CD14-positive monocyte (primary cell): ENCODE results near the gene CDC25A. TPM values are rescaled to one million over a fixed set of nuclear protein-coding genes. Genes with fewer than 3 reads are reported as not detected.

Source experiments
- DNase-seq, 3 donors: peaks; one replicate each; pipeline ENCODE4 v3.0.0-alpha.2; 2011 to 2022
- H2AFZ ChIP-seq: 2 replicates; pipeline ENCODE4 v1.6.0; 2012; ENCODE audit warnings: mild to moderate bottlenecking, low read depth, low read length, inconsistent platforms; ENCODE audit not compliant: insufficient read depth, poor library complexity, severe bottlenecking
- H3K27ac ChIP-seq, 2 donors: 1 replicate in 1 of 2; 2 replicates in 1 of 2; pipeline ENCODE4 v1.5.1; 2012 to 2013; ENCODE audit warnings: low read length in 2 of 2, control low read depth in 1 of 2, inconsistent platforms in 1 of 2, low read depth in 1 of 2, mild to moderate bottlenecking in 1 of 2
- H3K27me3 ChIP-seq, 2 donors: one replicate each; pipeline versions ENCODE4 v1.6.0 to v1.6.1; 2011 to 2013; ENCODE audit warnings: low read length in 2 of 2; ENCODE audit not compliant: control insufficient read depth in 2 of 2, insufficient read depth in 2 of 2
- H3K36me3 ChIP-seq, 2 donors: replicated peaks in 1 of 2; 1 replicate in 1 of 2; 2 replicates in 1 of 2; pipeline versions ENCODE4 v1.5.1 to v1.6.1; 2012 to 2013; ENCODE audit warnings: low read length in 2 of 2, control low read depth in 1 of 2, inconsistent platforms in 1 of 2, mild to moderate bottlenecking in 1 of 2; ENCODE audit not compliant: insufficient read depth in 2 of 2, control insufficient read depth in 1 of 2
- H3K4me1 ChIP-seq, 2 donors: 1 replicate in 1 of 2; 2 replicates in 1 of 2; pipeline versions ENCODE4 v1.5.1 to v1.6.1; 2012 to 2013; ENCODE audit warnings: low read length in 2 of 2, control low read depth in 1 of 2, inconsistent platforms in 1 of 2, mild to moderate bottlenecking in 1 of 2, moderate library complexity in 1 of 2; ENCODE audit not compliant: insufficient read depth in 2 of 2, control insufficient read depth in 1 of 2
- H3K4me2 ChIP-seq: replicated peaks from 2 replicates; pipeline ENCODE3; 2012; ENCODE audit warnings: low read length, moderate library complexity, mild to moderate bottlenecking; ENCODE audit not compliant: poor library complexity, severe bottlenecking; ENCODE audit errors: extremely low read depth
- H3K4me3 ChIP-seq, 3 experiments: fragments of 200-600 bp in 1 of 3; sonication (generic) in 1 of 3; replicated peaks in 1 of 3; 1 replicate in 2 of 3; 2 replicates in 1 of 3; pipeline ENCODE4 v1.5.1; 2011 to 2013; ENCODE audit warnings: low read length in 3 of 3, mild to moderate bottlenecking in 3 of 3, control low read depth in 2 of 3, low read depth in 2 of 3, inconsistent platforms in 1 of 3, moderate library complexity in 1 of 3
- H3K79me2 ChIP-seq: 2 replicates; pipeline ENCODE4 v1.6.0; 2012; ENCODE audit warnings: mild to moderate bottlenecking, control low read depth, inconsistent platforms, low read length, moderate library complexity; ENCODE audit not compliant: insufficient read depth
- H3K9ac ChIP-seq: 2 replicates; pipeline ENCODE4 v1.6.0; 2017; ENCODE audit warnings: low read length, mild to moderate bottlenecking; ENCODE audit not compliant: insufficient read depth, poor library complexity, severe bottlenecking
- H3K9me3 ChIP-seq, 2 donors: replicated peaks in 1 of 2; 1 replicate in 1 of 2; 2 replicates in 1 of 2; pipeline versions ENCODE4 v1.5.1 to v1.6.1; 2012 to 2013; ENCODE audit warnings: low read length in 2 of 2, control low read depth in 1 of 2; ENCODE audit not compliant: control insufficient read depth in 1 of 2, insufficient read depth in 1 of 2
- H4K20me1 ChIP-seq: 2 replicates; pipeline ENCODE4 v1.6.0; 2012; ENCODE audit warnings: mild to moderate bottlenecking, low read length, control low read depth, moderate library complexity; ENCODE audit not compliant: insufficient read depth
- H3K27ac Mint-ChIP-seq, 7 donors: one replicate each; pipeline ENCODE4 v1.8.0; 2020; ENCODE audit warnings: mild to moderate bottlenecking in 7 of 7, mixed read lengths in 7 of 7, moderate library complexity in 6 of 7, inconsistent platforms in 2 of 7
- H3K27me3 Mint-ChIP-seq, 3 donors: one replicate each; pipeline ENCODE4 v1.8.0; 2021 to 2022; ENCODE audit warnings: low read depth in 3 of 3, mild to moderate bottlenecking in 3 of 3, mixed read lengths in 3 of 3, moderate library complexity in 3 of 3, inconsistent platforms in 1 of 3
- H3K36me3 Mint-ChIP-seq, 2 donors: one replicate each; pipeline ENCODE4 v1.8.0; 2020; ENCODE audit warnings: mixed read lengths in 2 of 2, inconsistent platforms in 1 of 2, mild to moderate bottlenecking in 1 of 2
- H3K4me1 Mint-ChIP-seq: one replicate; pipeline ENCODE4 v1.8.0; 2020; ENCODE audit warnings: mild to moderate bottlenecking, mixed read lengths
- H3K4me3 Mint-ChIP-seq, 2 donors: one replicate each; pipeline ENCODE4 v1.8.0; 2020; ENCODE audit warnings: mild to moderate bottlenecking in 2 of 2, mixed read lengths in 2 of 2, moderate library complexity in 1 of 2
- H3K9me3 Mint-ChIP-seq, 7 donors: one replicate each; pipeline ENCODE4 v1.8.0; 2020 to 2022; ENCODE audit warnings: mixed read lengths in 7 of 7, mild to moderate bottlenecking in 6 of 7, moderate library complexity in 6 of 7, inconsistent platforms in 2 of 7
- WGBS: methylation state at CpG from one replicate; pipeline ENCODE4 v1.1.5; 2013; ENCODE audit warnings: missing lambda C conversion rate; ENCODE audit not compliant: insufficient coverage; 5-methylcytosine and 5-hydroxymethylcytosine counted together
- intact Hi-C, 2 donors: fragments of 100-400 bp; cut with micrococcal nuclease; formaldehyde crosslinking; loops; one replicate each; pipeline versions ENCODE4 v1.15.0 to v1.15.1; 2023
- polyA plus RNA-seq, 3 donors: library from polyadenylated mRNA; depleted of rRNA in 1 of 3; unstranded in 2 of 3; stranded (reverse) in 1 of 3; fragments of 300-500 nt in 2 of 3; fragments of >200 nt in 1 of 3; fragmentation: Illumina TruSeq in 2 of 3; gene quantifications; 1 replicate in 2 of 3; 2 replicates in 1 of 3; pipeline ENCODE4 v1.2.3, GENCODE V29; 2012 to 2021
- TF ChIP-seq, protein P1 (sequence below): fragments of 200-600 bp; IDR thresholded peaks from one replicate; pipeline ENCODE4 v1.8.0; 2022; ENCODE audit warnings: antibody characterized with exemption, mild to moderate bottlenecking

CDC25A gene
- polyA plus RNA-seq, 3 donors = 0.07 to 0.39 TPM; not detected in 1

DNA sequence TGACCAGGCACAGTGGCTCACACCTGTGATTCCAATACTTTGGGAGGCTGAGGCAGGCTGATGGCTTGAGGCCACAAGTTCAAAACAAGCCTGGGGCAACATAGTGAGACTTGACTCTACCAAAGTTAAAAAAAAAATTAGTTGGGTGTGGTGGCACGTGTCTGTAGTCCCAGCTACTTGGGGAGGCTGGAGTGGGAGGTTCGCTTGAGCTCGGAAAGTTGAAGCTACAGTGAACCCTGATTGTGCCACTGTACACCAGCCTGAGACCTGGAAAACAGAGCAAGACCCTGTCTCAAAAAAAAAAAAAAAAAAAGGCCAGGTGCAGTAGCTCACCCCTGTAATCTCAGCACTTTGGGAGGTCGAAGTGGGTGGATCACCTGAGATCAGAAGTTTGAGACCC lies 3.1 kb downstream of the CDC25A start:
- no peak overlapping the region for H2AFZ ChIP-seq
- H3K4me1 Mint-ChIP-seq = peaks cover 15% of the 10 kb centered on the region
- peaks cover 23 to 45% of the 10 kb centered on the region in 2 donors for H3K36me3 ChIP-seq

DNA sequence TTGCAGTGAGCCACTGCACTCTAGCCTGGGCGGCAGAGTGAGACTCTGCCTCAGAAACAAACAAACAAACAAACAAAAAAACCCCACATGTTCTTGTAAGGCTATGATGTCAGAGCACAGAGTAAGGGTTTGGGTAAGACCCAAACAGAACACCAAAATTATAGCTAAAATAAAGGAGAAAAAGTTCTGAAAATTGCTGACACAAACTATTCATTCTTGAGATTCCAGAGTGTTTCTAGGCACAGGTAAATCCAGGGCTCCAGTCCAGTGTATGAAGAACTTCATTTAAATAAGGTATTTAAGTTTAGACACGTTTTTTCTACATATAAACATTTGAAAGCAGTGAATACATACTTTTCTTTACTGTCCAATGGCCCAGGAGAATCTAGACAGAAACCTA lies 3.9 kb downstream of the CDC25A start:
- TF ChIP-seq, protein P1, sequence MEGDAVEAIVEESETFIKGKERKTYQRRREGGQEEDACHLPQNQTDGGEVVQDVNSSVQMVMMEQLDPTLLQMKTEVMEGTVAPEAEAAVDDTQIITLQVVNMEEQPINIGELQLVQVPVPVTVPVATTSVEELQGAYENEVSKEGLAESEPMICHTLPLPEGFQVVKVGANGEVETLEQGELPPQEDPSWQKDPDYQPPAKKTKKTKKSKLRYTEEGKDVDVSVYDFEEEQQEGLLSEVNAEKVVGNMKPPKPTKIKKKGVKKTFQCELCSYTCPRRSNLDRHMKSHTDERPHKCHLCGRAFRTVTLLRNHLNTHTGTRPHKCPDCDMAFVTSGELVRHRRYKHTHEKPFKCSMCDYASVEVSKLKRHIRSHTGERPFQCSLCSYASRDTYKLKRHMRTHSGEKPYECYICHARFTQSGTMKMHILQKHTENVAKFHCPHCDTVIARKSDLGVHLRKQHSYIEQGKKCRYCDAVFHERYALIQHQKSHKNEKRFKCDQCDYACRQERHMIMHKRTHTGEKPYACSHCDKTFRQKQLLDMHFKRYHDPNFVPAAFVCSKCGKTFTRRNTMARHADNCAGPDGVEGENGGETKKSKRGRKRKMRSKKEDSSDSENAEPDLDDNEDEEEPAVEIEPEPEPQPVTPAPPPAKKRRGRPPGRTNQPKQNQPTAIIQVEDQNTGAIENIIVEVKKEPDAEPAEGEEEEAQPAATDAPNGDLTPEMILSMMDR = no peak
- H4K20me1 ChIP-seq = no peaks in the 10 kb centered on the region
- no CpG with 5 or more reads among the region's 2 CpGs for WGBS
- intact Hi-C loops = loop anchor here in 1 of 2 donors (10.0 kb wide), 1 partner anchor 261 kb away; the partner anchor contains the start of genes ATRIP, CCDC51 and TMA7
- H3K27ac ChIP-seq = no peak overlapping the region
- no peak overlapping the region for H2AFZ ChIP-seq
- H3K4me1 ChIP-seq = peaks cover 16 to 21% of the 10 kb centered on the region in 2 donors
- peaks cover 25 to 45% of the 10 kb centered on the region in 2 donors for H3K36me3 Mint-ChIP-seq
- H3K4me2 ChIP-seq = no peak overlapping the region
- no peaks in the 10 kb centered on the region for H3K27me3 Mint-ChIP-seq
- H3K4me1 Mint-ChIP-seq = peaks cover 15% of the 10 kb centered on the region
- H3K27ac Mint-ChIP-seq = no peak overlapping the region
- H3K4me3 Mint-ChIP-seq = no peak overlapping the region
- no peaks in the 10 kb centered on the region for H3K9me3 Mint-ChIP-seq
- no peak for DNase-seq
- no peaks in the 10 kb centered on the region for H3K27me3 ChIP-seq
- no peak overlapping the region for H3K9ac ChIP-seq
- H3K36me3 ChIP-seq = peaks cover 27 to 53% of the 10 kb centered on the region in 2 donors
- no peaks in the 10 kb centered on the region for H3K9me3 ChIP-seq
- peaks cover 75% of the 10 kb centered on the region for H3K79me2 ChIP-seq
- H3K4me3 ChIP-seq = no peak overlapping the region

More for the DNA sequence above, 3.1 kb downstream of the CDC25A start:
- Histone ChIP-seq H4K20me1 (no peaks in the 10 kb centered on the region), H3K79me2 (peaks cover 71% of the 10 kb centered on the region), H3K9ac (no peak overlapping the region), H3K4me1 (peaks cover 16 to 21% of the 10 kb centered on the region in 2 donors), H3K9me3 (no peaks in the 10 kb centered on the region), H3K27me3 (no peaks in the 10 kb centered on the region), H3K4me2 (no peak overlapping the region), H3K4me3 (no peak overlapping the region), H3K27ac (no peak overlapping the region)
- peaks cover 23 to 39% of the 10 kb centered on the region in 2 donors for H3K36me3 Mint-ChIP-seq
- DNase-seq = no peak
- intact Hi-C loops = loop anchor here (5.0 to 10.0 kb wide), 2 partner anchors 57 to 260 kb away; partner anchors contain the start of genes ATRIP (in 1 of the 2), CCDC51 (in 1 of the 2), TMA7 (in 1 of the 2) and ZNF589 (in 1 of the 2)
- H3K27ac Mint-ChIP-seq = no peak overlapping the region
- 100% methylated on average over 2 of the region's 4 CpGs for WGBS
- TF ChIP-seq, protein P1 = no peak
- no peaks in the 10 kb centered on the region for H3K27me3 Mint-ChIP-seq
- H3K9me3 Mint-ChIP-seq = no peaks in the 10 kb centered on the region
- H3K4me3 Mint-ChIP-seq = no peak overlapping the region
